T1000 (cell line): ENCODE measurements around the gene TOPBP1.
"Not testable (repeated sequence)": the region's sequence is repeated elsewhere in the genome, so short reads cannot be mapped to it uniquely, and the experiment has no call there.

ENCODE experiments used
- DNase-seq: peaks from one replicate; lab custom pipeline; 2025; ENCODE audit warnings: mixed read lengths; lab: John Stamatoyannopoulos, UW

Gene TOPBP1

GRCh38 chr3:133674290-133674919, 12.7 kb upstream of the TOPBP1 start:
- DNase-seq, result no peak

GRCh38 chr3:133673746-133674145, 12.0 kb upstream of the TOPBP1 start:
- no peak for DNase-seq

- DNase-seq, result no peak
Measured at GRCh38 chr3:133672461-133672860, 10.7 kb upstream of the TOPBP1 start.

GRCh38 chr3:133670525-133670995, 8.8 kb upstream of the TOPBP1 start:
- no peak for DNase-seq

GRCh38 chr3:133669949-133670524, 8.3 kb upstream of the TOPBP1 start:
- DNase-seq, result no peak

GRCh38 chr3:133667118-133667517, 5.4 kb upstream of the TOPBP1 start:
- DNase-seq, result no peak

GRCh38 chr3:133665188-133665587, 3.4 kb upstream of the TOPBP1 start:
- not testable (repeated sequence) for DNase-seq

- DNase-seq, result no peak
Measured at GRCh38 chr3:133663569-133664313, 2.0 kb upstream of the TOPBP1 start.

GRCh38 chr3:133662278-133662651, 524 bp upstream of the TOPBP1 start:
- no peak for DNase-seq

GRCh38 chr3:133659806-133660205, 1.9 kb downstream of the TOPBP1 start:
- DNase-seq, result no peak

- DNase-seq, result no peak
Measured at GRCh38 chr3:133655731-133656515, 5.8 kb downstream of the TOPBP1 start.

GRCh38 chr3:133649486-133650068, 12.2 kb downstream of the TOPBP1 start:
- DNase-seq, result no peak

- DNase-seq, result no peak
Measured at GRCh38 chr3:133644768-133645167, 17.0 kb downstream of the TOPBP1 start.

- DNase-seq, result no peak
Measured at GRCh38 chr3:133643611-133644010, 18.1 kb downstream of the TOPBP1 start.

- no peak for DNase-seq
Measured at GRCh38 chr3:133641254-133641653, 20.5 kb downstream of the TOPBP1 start.

- no peak for DNase-seq
Measured at GRCh38 chr3:133633439-133633838, 28.3 kb downstream of the TOPBP1 start.

- no peak for DNase-seq
Measured at GRCh38 chr3:133629146-133629545, 32.6 kb downstream of the TOPBP1 start.

GRCh38 chr3:133627789-133628188, 34.0 kb downstream of the TOPBP1 start:
- DNase-seq, result no peak

- DNase-seq, result no peak
Measured at GRCh38 chr3:133620066-133620784, 41.5 kb downstream of the TOPBP1 start.

- no peak for DNase-seq
Measured at GRCh38 chr3:133611534-133611933, 50.2 kb downstream of the TOPBP1 start.

- DNase-seq, result no peak
Measured at GRCh38 chr3:133610031-133610430, 51.7 kb downstream of the TOPBP1 start.
